ENCODE data around the gene KDM4C. TPM values are rescaled to one million over a fixed set of nuclear protein-coding genes. Genes with fewer than 3 reads are reported as not detected.

The KDM4C gene
- total and polyA plus RNA-seq, 2 donors (not counting 1 experiment from before 2014, with no cell fraction given): 13.0 to 39.0 TPM

GRCh38 chr9:6902423-6902822 is 144.7 kb downstream of the KDM4C start:
- no peaks in the 10 kb centered on the region for H4K20me1 ChIP-seq (ENCODE audit: control insufficient read depth, extremely low read depth, insufficient read depth, low read length)
- H3K9me3 ChIP-seq (ENCODE audit: control insufficient read depth, insufficient read depth, low read depth, low read length): no peaks in the 10 kb centered on the region
- H3K9ac ChIP-seq (ENCODE audit: insufficient read depth, low read length): no peak overlapping the region
- H3K36me3 ChIP-seq (ENCODE audit: control insufficient read depth, insufficient read depth, low read length): no peaks in the 10 kb centered on the region
- H3K4me2 ChIP-seq (ENCODE audit: extremely low read depth, insufficient read depth, low read length): no peak overlapping the region
- no peaks in the 10 kb centered on the region for H3K4me1 ChIP-seq (ENCODE audit: control insufficient read depth, extremely low read depth, insufficient read depth, low read length)
- no peak for TF ChIP-seq CTCF (conservative IDR thresholded peaks at IDR 0.05 in 1 of 2, IDR thresholded peaks at IDR 0.05 in 1 of 2; ENCODE audit: low read depth in 1 of 2, low read length in 2 of 2)
- no peak for TF ChIP-seq EZH2 (IDR thresholded peaks at IDR 0.05; ENCODE audit: low read length, missing control alignments)
- DNase-seq (ENCODE audit: low read depth in 2 of 2): peak; percentile 17 to 50
- H3K27ac ChIP-seq (ENCODE audit: insufficient read depth, low read length): no peak overlapping the region
- no peaks in the 10 kb centered on the region for H3K79me2 ChIP-seq (ENCODE audit: control insufficient read depth, insufficient read depth, low read length)
- H2AFZ ChIP-seq (ENCODE audit: low read length): no peak overlapping the region
- H3K4me3 ChIP-seq (replicated peaks in 1 of 4; ENCODE audit: control extremely low read depth in 1 of 4, insufficient read depth in 1 of 4, low read depth in 3 of 4, low read length in 4 of 4): no peak overlapping the region
- no peaks in the 10 kb centered on the region for H3K27me3 ChIP-seq (ENCODE audit: control insufficient read depth, insufficient read depth, low read length)

- Histone ChIP-seq H3K9ac (ENCODE audit: insufficient read depth, low read length) (no peak overlapping the region), H3K27me3 (ENCODE audit: control insufficient read depth, insufficient read depth, low read length) (no peaks in the 10 kb centered on the region), H3K4me1 (ENCODE audit: control insufficient read depth, extremely low read depth, insufficient read depth, low read length) (no peaks in the 10 kb centered on the region), H3K4me3 (replicated peaks in 1 of 4; ENCODE audit: control extremely low read depth in 1 of 4, insufficient read depth in 1 of 4, low read depth in 3 of 4, low read length in 4 of 4) (no peak overlapping the region), H3K79me2 (ENCODE audit: control insufficient read depth, insufficient read depth, low read length) (no peaks in the 10 kb centered on the region), H3K27ac (ENCODE audit: insufficient read depth, low read length) (no peak overlapping the region), H4K20me1 (ENCODE audit: control insufficient read depth, extremely low read depth, insufficient read depth, low read length) (no peaks in the 10 kb centered on the region), H2AFZ (ENCODE audit: low read length) (no peak overlapping the region), H3K36me3 (ENCODE audit: control insufficient read depth, insufficient read depth, low read length) (no peaks in the 10 kb centered on the region), H3K9me3 (ENCODE audit: control insufficient read depth, insufficient read depth, low read depth, low read length) (no peaks in the 10 kb centered on the region), H3K4me2 (ENCODE audit: extremely low read depth, insufficient read depth, low read length) (no peak overlapping the region)
- DNase-seq (ENCODE audit: low read depth in 2 of 2): no peak
- TF ChIP-seq EZH2 (IDR thresholded peaks at IDR 0.05; ENCODE audit: low read length, missing control alignments) (no peak), CTCF (conservative IDR thresholded peaks at IDR 0.05 in 1 of 2, IDR thresholded peaks at IDR 0.05 in 1 of 2; ENCODE audit: low read depth in 1 of 2, low read length in 2 of 2) (no peak)
Measured at GRCh38 chr9:6904371-6904770, 146.6 kb downstream of the KDM4C start.

- no peak for DNase-seq (ENCODE audit: low read depth in 2 of 2)
- H3K4me1 ChIP-seq (ENCODE audit: control insufficient read depth, extremely low read depth, insufficient read depth, low read length): no peaks in the 10 kb centered on the region
- TF ChIP-seq EZH2 (IDR thresholded peaks at IDR 0.05; ENCODE audit: low read length, missing control alignments): no peak
- TF ChIP-seq CTCF (conservative IDR thresholded peaks at IDR 0.05 in 1 of 2, IDR thresholded peaks at IDR 0.05 in 1 of 2; ENCODE audit: low read depth in 1 of 2, low read length in 2 of 2): no peak
- no peaks in the 10 kb centered on the region for H4K20me1 ChIP-seq (ENCODE audit: control insufficient read depth, extremely low read depth, insufficient read depth, low read length)
- no peaks in the 10 kb centered on the region for H3K79me2 ChIP-seq (ENCODE audit: control insufficient read depth, insufficient read depth, low read length)
- H3K27ac ChIP-seq (ENCODE audit: insufficient read depth, low read length): no peak overlapping the region
- H3K9ac ChIP-seq (ENCODE audit: insufficient read depth, low read length): no peak overlapping the region
- no peak overlapping the region for H2AFZ ChIP-seq (ENCODE audit: low read length)
- H3K4me3 ChIP-seq (replicated peaks in 1 of 4; ENCODE audit: control extremely low read depth in 1 of 4, insufficient read depth in 1 of 4, low read depth in 3 of 4, low read length in 4 of 4): no peak overlapping the region
- H3K36me3 ChIP-seq (ENCODE audit: control insufficient read depth, insufficient read depth, low read length): no peaks in the 10 kb centered on the region
- no peaks in the 10 kb centered on the region for H3K27me3 ChIP-seq (ENCODE audit: control insufficient read depth, insufficient read depth, low read length)
- H3K4me2 ChIP-seq (ENCODE audit: extremely low read depth, insufficient read depth, low read length): no peak overlapping the region
- H3K9me3 ChIP-seq (ENCODE audit: control insufficient read depth, insufficient read depth, low read depth, low read length): no peaks in the 10 kb centered on the region
Measured at GRCh38 chr9:6905850-6906375, 148.1 kb downstream of the KDM4C start.
